HG03442 (cell line): ENCODE measurements around the gene PAN2.
"Not testable (repeated sequence)": the region's sequence is repeated elsewhere in the genome, so short reads cannot be mapped to it uniquely, and the experiment has no call there.

ENCODE experiments used
- ATAC-seq: cut with Tn5 transposase; IDR thresholded peaks from one replicate; pipeline ENCODE4 v1.9.1; 2021; ENCODE audit warnings: mild to moderate bottlenecking, moderate library complexity; ENCODE audit not compliant: unreplicated experiment

PAN2 gene

GRCh38 chr12:56315249-56315621 lies 18.6 kb downstream of the PAN2 start:
- ATAC-seq = no peak

- no peak for ATAC-seq
Observed at GRCh38 chr12:56311003-56311402, 22.8 kb downstream of the PAN2 start.

- no peak for ATAC-seq
Observed at GRCh38 chr12:56308714-56309113, 25.1 kb downstream of the PAN2 start.

DNA sequence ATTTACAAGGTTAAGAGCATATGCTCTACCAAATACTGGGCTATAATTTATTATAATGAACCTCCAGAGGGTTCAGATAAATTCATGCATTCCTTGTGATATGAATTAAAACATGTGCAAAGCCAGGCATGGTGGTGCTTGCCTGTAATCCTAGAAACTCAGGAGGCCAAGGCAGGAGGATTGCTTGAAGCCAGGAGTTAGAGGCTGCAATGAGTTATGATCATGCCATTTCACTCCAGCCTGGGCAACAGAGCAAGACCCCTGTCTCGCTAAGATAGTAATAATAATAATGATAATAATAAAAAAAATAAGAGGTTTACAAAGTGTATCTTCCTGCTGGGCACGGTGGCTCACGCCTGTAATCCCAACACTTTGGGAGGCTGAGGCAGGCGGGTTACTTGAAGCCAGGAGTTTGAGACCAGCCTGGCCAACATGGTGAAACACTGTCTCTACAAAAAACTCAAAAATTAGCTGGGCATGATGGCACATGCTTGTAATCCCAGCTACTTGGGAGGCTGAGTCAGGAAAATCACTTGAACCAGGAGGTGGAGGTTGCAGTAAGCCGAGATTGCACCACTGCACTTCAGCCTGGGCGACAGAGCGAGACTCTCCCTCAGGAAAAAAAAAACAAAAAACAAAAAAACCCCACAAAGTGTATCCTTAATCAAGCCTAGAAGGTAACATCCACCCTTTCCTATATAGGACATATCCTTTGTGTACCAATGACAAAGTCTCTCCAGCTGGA lies 26.4 kb downstream of the PAN2 start:
- ATAC-seq = no peak

- ATAC-seq = no peak
Observed at GRCh38 chr12:56304872-56305590, 28.8 kb downstream of the PAN2 start.

- ATAC-seq = no peak
Observed at GRCh38 chr12:56304276-56304675, 29.5 kb downstream of the PAN2 start.

DNA sequence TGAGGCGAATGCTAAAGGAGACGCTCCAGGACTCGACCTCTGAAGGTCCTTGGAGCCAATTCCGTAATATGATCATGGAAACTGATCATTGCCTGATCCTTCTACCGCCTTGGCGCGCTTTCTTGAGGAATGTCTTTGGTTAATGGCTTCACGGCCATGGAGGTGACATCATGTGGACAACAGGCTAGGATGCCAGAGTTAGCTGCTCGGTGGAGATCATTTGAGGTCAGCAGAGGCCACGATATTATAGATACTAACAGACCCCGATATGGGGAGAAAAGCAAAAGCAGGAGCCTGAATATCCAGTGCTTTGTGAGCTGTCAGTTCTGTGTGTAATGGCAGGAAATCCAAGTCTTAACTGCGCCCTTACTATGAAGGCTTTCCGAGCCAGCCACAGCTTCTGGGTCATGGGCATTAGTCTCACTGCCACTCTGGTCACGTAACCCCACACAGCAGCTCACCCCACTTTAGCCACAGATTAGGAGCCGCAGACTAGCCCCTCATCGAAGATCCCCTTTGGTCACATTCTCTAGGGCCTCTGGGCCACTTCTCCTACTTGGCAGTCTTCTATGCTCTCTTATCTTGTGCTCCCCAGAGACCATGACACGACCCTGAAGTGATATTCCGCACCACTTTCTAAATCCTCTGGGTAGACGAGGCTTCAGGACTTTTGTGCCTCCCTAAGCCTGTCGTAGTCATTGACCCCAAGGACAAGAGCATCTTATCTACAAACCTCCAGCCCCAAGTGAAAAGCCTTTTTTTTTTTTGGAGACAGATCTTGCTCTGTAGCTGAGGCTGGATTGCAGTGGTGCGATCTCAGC lies 32.9 kb downstream of the PAN2 start:
- no peak for ATAC-seq

DNA sequence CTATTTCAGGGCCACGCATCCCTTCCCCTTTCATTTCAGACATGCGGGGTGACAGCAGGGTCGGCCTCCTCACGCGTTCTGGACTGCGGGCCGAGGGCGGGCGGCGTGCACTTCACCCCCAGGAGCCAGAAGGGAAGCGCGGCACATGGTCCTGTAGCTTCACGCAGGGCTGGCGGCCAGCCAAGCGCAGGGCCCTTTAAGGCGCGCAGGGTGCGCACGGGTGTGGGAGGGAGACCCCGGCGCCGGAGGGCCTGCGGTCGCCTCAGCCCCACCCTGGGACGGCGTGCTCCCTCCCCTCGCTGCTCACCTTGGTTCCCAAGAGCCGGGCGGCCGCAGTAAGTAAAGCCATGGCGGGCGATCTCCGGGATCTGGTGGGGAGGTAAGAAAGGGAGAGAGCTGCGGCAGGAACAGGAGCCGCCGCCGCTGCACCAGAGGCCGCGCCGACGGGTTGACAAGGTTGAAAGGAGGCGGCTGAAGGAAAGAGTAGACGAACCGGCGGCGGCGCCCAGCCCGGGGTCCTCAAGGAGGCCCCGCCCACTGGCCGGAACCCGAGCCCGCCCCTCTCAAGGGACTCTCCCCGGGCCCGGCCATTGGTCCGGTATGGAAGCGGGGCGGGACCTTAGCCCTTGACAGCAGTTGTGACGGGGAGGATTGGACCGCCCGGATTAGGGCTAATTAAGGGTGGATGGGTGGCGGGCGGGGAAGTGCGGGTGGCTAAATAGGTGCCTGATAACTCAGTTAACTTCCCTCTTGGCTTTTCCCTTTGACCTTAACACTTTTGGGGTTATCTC lies 33.8 kb downstream of the PAN2 start, which contains the start of gene CS:
Gene CS, minus strand, starts transcription at position 478 of the 791 bp plus-strand sequence. Its CDS starts 129 bp downstream, at position 349.
- peak; percentile 94 for ATAC-seq

GRCh38 chr12:56299308-56299852 lies 34.4 kb downstream of the PAN2 start:
- no peak for ATAC-seq

DNA sequence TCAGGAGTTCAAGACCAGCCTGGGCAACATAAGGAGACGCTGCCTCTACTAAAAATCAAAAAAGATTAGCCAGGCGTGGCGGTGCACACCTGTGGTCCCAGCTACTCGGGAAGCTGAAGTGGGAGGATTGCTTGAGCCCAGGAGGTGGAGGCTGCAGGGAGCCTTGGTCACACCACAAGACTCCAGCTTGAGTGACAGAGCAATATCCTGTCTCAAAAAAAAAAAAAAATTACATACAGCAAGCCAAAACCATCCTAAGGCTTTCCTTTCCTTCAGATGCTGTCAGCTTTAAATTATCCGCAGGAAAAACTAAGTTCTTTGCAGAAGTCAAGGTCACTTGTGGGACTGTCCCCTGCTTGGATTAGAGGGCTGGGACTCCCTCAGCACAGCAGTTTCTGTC lies 35.0 kb downstream of the PAN2 start:
- ATAC-seq = no peak

- no peak for ATAC-seq
Observed at GRCh38 chr12:56297400-56297799, 36.4 kb downstream of the PAN2 start.

DNA sequence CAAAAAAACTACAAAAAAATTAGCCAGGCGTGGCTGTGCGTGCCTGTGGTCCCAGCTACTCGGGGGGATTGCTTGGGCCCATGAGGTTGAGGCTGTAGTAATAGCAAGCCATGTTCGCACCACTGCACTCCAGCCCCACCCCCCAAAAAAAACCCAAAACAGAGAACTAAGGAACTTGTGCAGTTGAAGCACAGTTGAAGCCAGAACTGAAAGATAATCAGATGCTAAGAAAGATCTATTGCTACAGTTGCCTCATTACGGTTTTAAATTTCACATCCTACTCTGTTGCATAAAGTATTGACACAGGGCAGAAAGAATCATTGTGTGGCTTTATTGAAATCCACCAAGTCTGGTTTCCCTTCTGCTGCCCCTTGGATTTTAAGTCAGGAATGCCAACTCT lies 37.5 kb downstream of the PAN2 start:
- ATAC-seq = no peak

DNA sequence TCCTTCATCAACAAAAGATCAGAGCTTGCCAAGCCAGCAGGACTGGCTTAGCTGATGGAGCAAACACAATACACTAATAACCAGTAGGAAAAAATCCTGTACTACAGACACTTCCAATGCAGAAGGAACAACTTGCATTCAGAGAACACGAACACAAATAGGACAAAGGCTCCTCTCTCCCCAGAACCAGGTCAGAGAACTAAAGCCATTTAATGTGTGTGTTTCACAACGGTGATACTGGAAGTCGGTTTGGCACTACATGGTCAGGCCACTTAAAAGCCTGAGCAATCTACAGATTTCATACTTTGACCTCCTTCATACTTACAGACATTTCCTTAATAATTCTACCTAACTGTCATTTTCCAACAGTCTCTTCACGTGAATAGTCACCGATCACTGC lies 40.0 kb downstream of the PAN2 start:
- no peak for ATAC-seq

- ATAC-seq = no peak
Observed at GRCh38 chr12:56288705-56289387, 45.0 kb downstream of the PAN2 start.

GRCh38 chr12:56286044-56286830 lies 47.6 kb downstream of the PAN2 start:
- no peak for ATAC-seq

DNA sequence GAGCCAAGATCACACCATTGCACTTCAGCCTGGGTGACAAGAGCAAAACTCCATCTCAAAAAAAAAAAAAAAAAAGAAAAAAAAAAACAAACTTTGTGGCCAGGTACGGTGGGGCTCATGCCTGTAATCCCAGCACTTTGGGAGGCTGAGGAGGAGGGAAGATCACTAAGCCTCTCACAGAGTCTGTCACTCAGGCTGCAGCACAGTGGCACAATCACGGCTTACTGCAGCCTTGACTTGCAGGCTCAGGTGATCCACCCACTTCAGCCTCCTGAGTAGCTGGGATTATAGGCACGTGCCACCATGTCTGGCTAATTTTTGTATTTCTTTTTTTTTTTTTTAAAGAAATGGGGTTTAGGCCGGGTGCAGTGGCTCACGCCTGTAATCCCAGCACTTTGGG lies 49.5 kb downstream of the PAN2 start:
- not testable (repeated sequence) for ATAC-seq

DNA sequence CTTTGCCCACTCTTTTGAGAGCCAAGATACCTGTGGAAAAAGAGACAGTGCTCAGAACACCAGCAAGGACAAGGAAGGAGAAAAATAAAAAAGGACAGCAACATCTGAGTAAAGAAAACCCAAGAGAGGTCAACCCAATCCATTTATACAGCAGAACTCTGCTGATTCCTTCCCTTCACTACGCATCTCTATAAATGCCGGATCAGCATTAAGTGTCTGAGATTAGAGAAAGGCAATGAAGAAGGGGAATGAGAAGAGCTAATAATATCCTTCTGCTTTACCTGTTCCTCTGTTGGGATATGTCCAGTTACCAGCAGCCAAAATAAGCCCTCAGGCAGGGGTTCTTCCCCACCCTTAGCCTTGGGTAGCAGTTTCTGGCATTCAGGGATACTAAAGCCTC lies 51.2 kb downstream of the PAN2 start:
- ATAC-seq = no peak

DNA sequence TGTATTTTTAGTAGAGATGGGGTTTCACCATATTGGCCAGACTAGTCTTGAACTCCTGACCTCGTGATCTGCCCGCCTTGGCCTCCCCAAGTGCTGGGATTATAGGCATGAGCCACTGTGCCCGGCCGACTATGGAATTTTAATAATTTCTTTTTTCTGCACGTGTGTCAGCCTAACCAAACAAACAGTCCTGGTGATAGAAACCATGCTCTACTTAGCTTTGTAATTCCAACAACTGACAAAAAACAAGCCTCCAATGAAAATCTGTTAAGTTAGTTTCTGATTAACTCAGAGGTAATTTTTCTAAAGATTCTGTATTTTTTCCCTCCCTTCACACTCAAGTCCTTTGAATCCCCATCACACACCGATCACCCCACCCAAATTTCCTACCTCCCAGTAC lies 51.8 kb downstream of the PAN2 start:
- ATAC-seq = no peak

- ATAC-seq = no peak
Observed at GRCh38 chr12:56280849-56281248, 53.0 kb downstream of the PAN2 start.
